HepG2 (cell line): ENCODE measurements around the gene GRM4.

Experiments used
- BRF2 ChIP-seq: sonication (generic); formaldehyde crosslinking; IDR thresholded peaks from 2 replicates; pipeline ENCODE4 v1.8.1; 2022; ENCODE audit warnings: mild to moderate bottlenecking, missing genetic modification reagents
- DMAP1 ChIP-seq: IDR thresholded peaks from 2 replicates; pipeline ENCODE4 v1.6.1; 2016
- ISL2 ChIP-seq: sonication (generic); formaldehyde crosslinking; IDR thresholded peaks from 2 replicates; pipeline ENCODE4 v1.5.0; 2020; ENCODE audit warnings: missing genetic modification reagents
- MEIS1 ChIP-seq: sonication (generic); formaldehyde crosslinking; IDR thresholded peaks from 2 replicates; pipeline ENCODE4 v1.9.0; 2021; ENCODE audit warnings: mild to moderate bottlenecking, missing genetic modification reagents, moderate library complexity, borderline replicate concordance
- NFE2L2 ChIP-seq: fragments of 150-350 bp; IDR thresholded peaks from 2 replicates; pipeline ENCODE4 v1.6.1; 2014; ENCODE audit warnings: low read length
- TCF7 ChIP-seq: sonication (generic); IDR thresholded peaks from 2 replicates; pipeline ENCODE4 v1.6.1; 2016; ENCODE audit warnings: antibody characterized with exemption, low read depth
- ZNF839 ChIP-seq: sonication (generic); formaldehyde crosslinking; IDR thresholded peaks from 2 replicates; pipeline ENCODE4 v1.4.0; 2020; ENCODE audit warnings: missing genetic modification reagents, mild to moderate bottlenecking, borderline replicate concordance
- TF ChIP-seq, protein P1 (sequence below): sonication (generic); formaldehyde crosslinking; IDR thresholded peaks from 2 replicates; pipeline ENCODE4 v1.4.0; 2020; ENCODE audit warnings: missing genetic modification reagents

DNA sequence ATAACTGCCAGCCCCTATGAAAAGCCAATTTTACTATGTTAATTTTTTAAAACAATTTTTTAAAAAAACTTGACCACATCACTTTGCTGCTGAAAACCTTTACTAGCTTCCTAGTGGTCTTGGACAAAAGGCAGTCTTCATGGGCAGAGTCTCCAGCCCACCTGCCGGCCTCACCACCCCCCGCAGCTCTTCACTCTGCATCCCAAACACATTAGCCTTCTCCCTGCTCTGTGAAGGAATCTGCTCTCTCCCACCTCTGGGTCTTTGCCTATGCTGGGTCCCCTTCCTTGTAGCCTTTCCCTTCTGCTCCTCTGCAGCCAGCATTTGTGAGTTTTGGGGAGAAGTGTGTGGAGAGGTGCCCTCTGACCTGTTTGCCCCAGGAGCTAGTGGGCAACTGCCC, 171.4 kb downstream of the GRM4 start:
- TF ChIP-seq ISL2 (CRISPR knock-in tag), result no peak
- TF ChIP-seq DMAP1 (CRISPR knock-in tag), result no peak
- TF ChIP-seq BRF2, result no peak
- TF ChIP-seq ZNF839 (CRISPR knock-in tag), result no peak
- TF ChIP-seq MEIS1 (CRISPR knock-in tag), result no peak
- TF ChIP-seq NFE2L2, result no peak
- TF ChIP-seq, protein P1, sequence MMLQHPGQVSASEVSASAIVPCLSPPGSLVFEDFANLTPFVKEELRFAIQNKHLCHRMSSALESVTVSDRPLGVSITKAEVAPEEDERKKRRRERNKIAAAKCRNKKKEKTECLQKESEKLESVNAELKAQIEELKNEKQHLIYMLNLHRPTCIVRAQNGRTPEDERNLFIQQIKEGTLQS (CRISPR knock-in tag), result no peak
- no peak for TF ChIP-seq TCF7
